SW 1271 (cell line): ENCODE measurements around the gene GPR87.

Source experiments
- DNase-seq, 2 experiments: peaks; one replicate each; lab custom pipeline; 2025; lab: John Stamatoyannopoulos, UW

Gene GPR87

GRCh38 chr3:151315846-151316245, 774 bp downstream of the GPR87 start:
- DNase-seq: peak in 1 of 2 experiments; percentile 16

- peak in 1 of 2 experiments; percentile 52 for DNase-seq
Observed at GRCh38 chr3:151315136-151315535, 1.5 kb downstream of the GPR87 start.

GRCh38 chr3:151314593-151314992, 2.0 kb downstream of the GPR87 start:
- DNase-seq: no peak

DNA sequence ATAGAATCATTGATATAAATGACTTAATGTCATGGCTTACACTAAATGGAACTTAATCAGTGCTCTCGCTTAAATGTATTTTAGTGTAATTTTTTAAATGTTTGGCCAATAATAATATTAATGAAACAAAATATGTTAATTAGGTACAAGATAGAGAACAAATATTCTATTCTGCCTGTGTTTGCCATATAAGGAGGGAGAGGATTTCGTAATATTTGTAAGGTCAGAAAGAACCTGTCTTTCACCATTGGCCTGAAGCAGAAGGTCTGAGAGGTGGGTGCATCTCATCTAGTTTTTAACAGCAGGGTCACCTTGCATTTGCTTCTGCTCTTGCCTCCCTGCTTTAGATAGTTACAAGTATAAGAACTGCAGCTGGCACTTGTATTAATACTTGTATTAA, 2.5 kb downstream of the GPR87 start:
- DNase-seq: no peak

DNA sequence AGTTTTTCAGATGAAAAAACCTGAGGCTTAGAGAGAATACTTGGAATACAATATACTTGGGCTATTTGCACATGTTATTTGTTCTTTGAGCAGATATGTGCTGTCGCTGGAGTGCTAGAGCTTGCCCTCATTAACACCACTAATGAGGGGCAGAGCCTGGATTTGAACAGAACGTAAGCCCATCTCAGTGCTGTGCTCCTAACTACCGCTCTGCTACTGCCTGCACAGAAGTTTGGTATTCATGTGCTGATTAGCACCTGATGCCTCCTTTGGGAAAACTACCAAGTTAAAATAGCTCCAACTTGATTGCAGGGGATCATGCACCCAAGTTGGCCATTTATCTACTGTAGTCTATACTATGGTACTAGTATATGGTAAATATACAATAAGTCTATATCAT, 3.6 kb downstream of the GPR87 start:
- DNase-seq: no peak

GRCh38 chr3:151309566-151309965, 7.1 kb downstream of the GPR87 start:
- no peak for DNase-seq

- DNase-seq: no peak
Observed at GRCh38 chr3:151307583-151308488, 8.8 kb downstream of the GPR87 start.

GRCh38 chr3:151307131-151307530, 9.5 kb downstream of the GPR87 start:
- DNase-seq: no peak

- DNase-seq: no peak
Observed at GRCh38 chr3:151306168-151306810, 10.3 kb downstream of the GPR87 start.

DNA sequence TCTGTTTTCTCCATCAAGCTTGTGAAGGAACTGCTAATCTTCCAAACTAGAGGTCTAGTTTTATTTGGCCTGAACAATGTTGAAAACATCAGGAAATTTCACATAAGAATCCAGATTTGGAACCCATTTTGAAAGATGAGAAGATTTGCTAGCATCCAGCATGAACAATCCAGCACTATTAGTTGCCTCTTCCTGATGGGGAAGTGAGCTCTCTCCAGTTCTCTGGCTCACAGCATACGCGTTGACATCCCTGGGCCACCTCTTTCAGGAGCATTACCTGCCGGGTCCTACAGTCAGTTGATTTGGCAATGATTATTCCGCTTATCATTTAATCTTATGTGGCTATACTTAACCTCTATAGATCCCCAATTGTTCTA, 10.9 kb downstream of the GPR87 start:
- no peak for DNase-seq

GRCh38 chr3:151305060-151305774, 11.4 kb downstream of the GPR87 start:
- peak; percentile 89 to 97 for DNase-seq

- no peak for DNase-seq
Observed at GRCh38 chr3:151303751-151304150, 12.9 kb downstream of the GPR87 start.

- no peak for DNase-seq
Observed at GRCh38 chr3:151301787-151302186, 14.8 kb downstream of the GPR87 start.

DNA sequence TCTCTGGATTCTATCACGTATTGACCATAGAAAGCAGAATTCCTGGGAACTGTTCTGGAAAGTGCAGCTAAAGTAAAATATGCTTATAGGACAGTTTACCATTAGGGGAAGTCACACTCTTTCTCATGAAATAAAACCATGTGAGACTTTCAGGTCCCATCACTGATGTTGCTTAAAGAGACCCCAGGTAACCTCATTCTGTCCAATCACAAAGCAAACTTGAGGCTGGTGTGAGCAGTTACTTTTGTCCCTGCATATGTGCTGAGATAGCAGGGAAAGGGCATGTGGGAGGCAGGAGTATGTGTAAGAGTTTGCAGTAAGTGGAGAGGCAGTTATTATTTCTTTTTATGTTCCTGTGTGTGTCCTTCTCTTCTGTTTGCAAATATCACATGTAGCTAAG, 16.1 kb downstream of the GPR87 start:
- DNase-seq: no peak

GRCh38 chr3:151299006-151299405, 17.6 kb downstream of the GPR87 start:
- no peak for DNase-seq

DNA sequence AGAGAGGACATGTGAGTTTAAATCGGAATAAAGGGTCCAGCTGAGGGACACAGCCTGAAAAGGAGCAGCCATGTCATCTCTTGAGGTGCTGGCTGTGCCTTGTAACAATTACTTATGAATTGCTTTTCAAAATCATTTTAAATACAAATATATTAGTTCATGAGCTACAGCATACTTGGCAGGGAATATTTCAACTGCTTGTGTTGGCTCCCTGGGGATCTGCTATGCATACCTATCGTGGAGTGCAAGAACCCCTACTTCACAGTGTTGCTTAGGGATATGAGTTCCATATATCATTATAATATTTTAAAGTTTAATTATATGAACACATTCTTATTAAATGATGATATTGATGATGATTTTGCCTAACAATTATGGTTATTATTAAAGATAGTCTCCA, 19.2 kb downstream of the GPR87 start:
- DNase-seq: no peak

GRCh38 chr3:151296226-151296625, 20.4 kb downstream of the GPR87 start:
- DNase-seq: no peak

GRCh38 chr3:151293127-151293526, 23.5 kb downstream of the GPR87 start:
- no peak for DNase-seq

DNA sequence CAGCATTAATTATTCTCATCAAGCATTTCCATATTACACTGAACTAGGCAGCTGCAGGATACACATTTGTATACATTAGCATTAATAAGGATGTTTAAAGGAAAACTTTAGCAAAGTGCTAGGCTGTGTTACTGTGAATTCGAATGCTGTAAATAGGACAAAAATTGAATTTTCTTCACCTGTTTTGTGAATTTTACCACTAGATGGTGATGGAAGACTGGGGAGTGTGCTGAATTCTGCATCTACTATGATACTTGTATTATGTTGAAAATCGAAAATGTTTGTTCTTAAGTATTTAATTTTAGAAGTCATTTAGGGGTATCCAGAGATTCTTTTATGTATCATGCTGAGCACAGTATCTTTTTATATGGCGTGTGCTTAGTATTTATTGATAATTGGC, 25.9 kb downstream of the GPR87 start:
- peak in 1 of 2 experiments; percentile 27 for DNase-seq

GRCh38 chr3:151289445-151289844, 27.2 kb downstream of the GPR87 start:
- DNase-seq: no peak

GRCh38 chr3:151285940-151286339, 30.7 kb downstream of the GPR87 start:
- no peak for DNase-seq

DNA sequence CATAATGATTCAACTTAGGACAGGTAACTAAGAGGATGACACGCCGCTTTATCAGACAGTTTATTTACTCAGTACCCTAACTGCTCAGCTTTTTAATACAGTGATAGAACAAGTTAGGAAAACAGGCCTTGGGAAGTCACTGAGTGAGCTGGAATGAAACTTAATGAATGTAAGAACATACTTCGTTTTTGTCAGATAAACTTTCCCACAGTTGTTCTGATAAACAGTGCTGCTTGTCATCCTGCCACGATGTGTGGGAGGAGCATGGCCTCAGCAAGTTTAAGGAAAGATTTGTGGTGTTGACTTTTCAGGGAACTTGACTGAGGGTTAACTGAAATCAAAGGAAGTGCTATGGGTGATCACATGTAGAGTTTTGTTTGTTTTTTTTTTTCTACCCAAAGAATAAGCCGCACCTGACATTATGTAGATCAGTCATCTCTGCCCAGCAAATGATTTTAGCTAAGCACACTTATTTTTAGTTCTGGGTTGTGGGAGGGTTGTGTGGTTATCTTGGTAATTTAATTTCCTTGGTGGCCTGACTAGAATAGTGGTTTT, 32.6 kb downstream of the GPR87 start:
- no peak for DNase-seq
